Measurements from ENCODE around the gene WDFY2. TPM values are rescaled to one million over a fixed set of nuclear protein-coding genes. Genes with fewer than 3 reads are reported as not detected.

WDFY2 gene
- total and polyA plus RNA-seq, 2 experiments from 2014 or later, result 11.4 to 24.0 TPM

- TF ChIP-seq, protein P1, sequence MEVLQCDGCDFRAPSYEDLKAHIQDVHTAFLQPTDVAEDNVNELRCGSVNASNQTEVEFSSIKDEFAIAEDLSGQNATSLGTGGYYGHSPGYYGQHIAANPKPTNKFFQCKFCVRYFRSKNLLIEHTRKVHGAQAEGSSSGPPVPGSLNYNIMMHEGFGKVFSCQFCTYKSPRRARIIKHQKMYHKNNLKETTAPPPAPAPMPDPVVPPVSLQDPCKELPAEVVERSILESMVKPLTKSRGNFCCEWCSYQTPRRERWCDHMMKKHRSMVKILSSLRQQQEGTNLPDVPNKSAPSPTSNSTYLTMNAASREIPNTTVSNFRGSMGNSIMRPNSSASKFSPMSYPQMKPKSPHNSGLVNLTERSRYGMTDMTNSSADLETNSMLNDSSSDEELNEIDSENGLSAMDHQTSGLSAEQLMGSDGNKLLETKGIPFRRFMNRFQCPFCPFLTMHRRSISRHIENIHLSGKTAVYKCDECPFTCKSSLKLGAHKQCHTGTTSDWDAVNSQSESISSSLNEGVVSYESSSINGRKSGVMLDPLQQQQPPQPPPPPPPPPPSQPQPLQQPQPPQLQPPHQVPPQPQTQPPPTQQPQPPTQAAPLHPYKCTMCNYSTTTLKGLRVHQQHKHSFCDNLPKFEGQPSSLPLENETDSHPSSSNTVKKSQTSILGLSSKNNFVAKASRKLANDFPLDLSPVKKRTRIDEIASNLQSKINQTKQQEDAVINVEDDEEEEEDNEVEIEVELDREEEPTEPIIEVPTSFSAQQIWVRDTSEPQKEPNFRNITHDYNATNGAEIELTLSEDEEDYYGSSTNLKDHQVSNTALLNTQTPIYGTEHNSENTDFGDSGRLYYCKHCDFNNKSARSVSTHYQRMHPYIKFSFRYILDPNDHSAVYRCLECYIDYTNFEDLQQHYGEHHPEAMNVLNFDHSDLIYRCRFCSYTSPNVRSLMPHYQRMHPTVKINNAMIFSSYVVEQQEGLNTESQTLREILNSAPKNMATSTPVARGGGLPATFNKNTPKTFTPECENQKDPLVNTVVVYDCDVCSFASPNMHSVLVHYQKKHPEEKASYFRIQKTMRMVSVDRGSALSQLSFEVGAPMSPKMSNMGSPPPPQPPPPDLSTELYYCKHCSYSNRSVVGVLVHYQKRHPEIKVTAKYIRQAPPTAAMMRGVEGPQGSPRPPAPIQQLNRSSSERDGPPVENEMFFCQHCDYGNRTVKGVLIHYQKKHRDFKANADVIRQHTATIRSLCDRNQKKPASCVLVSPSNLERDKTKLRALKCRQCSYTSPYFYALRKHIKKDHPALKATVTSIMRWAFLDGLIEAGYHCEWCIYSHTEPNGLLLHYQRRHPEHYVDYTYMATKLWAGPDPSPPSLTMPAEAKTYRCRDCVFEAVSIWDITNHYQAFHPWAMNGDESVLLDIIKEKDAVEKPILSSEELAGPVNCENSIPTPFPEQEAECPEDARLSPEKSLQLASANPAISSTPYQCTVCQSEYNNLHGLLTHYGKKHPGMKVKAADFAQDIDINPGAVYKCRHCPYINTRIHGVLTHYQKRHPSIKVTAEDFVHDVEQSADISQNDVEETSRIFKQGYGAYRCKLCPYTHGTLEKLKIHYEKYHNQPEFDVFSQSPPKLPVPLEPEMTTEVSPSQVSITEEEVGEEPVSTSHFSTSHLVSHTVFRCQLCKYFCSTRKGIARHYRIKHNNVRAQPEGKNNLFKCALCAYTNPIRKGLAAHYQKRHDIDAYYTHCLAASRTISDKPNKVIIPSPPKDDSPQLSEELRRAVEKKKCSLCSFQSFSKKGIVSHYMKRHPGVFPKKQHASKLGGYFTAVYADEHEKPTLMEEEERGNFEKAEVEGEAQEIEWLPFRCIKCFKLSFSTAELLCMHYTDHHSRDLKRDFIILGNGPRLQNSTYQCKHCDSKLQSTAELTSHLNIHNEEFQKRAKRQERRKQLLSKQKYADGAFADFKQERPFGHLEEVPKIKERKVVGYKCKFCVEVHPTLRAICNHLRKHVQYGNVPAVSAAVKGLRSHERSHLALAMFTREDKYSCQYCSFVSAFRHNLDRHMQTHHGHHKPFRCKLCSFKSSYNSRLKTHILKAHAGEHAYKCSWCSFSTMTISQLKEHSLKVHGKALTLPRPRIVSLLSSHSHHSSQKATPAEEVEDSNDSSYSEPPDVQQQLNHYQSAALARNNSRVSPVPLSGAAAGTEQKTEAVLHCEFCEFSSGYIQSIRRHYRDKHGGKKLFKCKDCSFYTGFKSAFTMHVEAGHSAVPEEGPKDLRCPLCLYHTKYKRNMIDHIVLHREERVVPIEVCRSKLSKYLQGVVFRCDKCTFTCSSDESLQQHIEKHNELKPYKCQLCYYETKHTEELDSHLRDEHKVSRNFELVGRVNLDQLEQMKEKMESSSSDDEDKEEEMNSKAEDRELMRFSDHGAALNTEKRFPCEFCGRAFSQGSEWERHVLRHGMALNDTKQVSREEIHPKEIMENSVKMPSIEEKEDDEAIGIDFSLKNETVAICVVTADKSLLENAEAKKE (CRISPR knock-in tag; IDR thresholded peaks at IDR 0.05), result no peak
- TF ChIP-seq ZNF114 (CRISPR knock-in tag; IDR thresholded peaks at IDR 0.05) (no peak), EZH2 (IDR thresholded peaks at IDR 0.05; ENCODE audit: low read depth, unreplicated experiment) (no peak)
These were observed 176.3 kb downstream of the WDFY2 start (continued) for GRCh38 chr13:51760592-51760991.

GRCh38 chr13:51761643-51762350 is 177.5 kb downstream of the WDFY2 start:
- H3F3A ChIP-seq (replicated peaks; ENCODE audit: low read depth), result peaks cover 3% of the 10 kb centered on the region; the same call in 1 of the 2 replicates
- no peaks in the 10 kb centered on the region for H3K79me2 ChIP-seq (replicated peaks; ENCODE audit: insufficient read depth)
- DNase-seq (ENCODE audit: low spot score) (no peak), ATAC-seq (no peak)
- H3K36me3 ChIP-seq (ENCODE audit: insufficient read depth), result peaks cover 24% of the 10 kb centered on the region
- no peaks in the 10 kb centered on the region for H3K9me3 Mint-ChIP-seq
- peaks cover 49% of the 10 kb centered on the region for H3K36me3 Mint-ChIP-seq (ENCODE audit: low read depth)
- no peak overlapping the region for H3K4me3 ChIP-seq
- H3K4me3 Mint-ChIP-seq, result no peak overlapping the region
- 0 out of 2 replicates have a peak overlapping the region, but pooled peaks have one; percentile 63 for H3K27ac Mint-ChIP-seq
- no peak overlapping the region for H2AFZ ChIP-seq
- peaks cover 3% of the 10 kb centered on the region for H3K27me3 Mint-ChIP-seq (ENCODE audit: insufficient read depth, low read depth, poor library complexity)
- no peaks in the 10 kb centered on the region for H3K9me2 ChIP-seq (ENCODE audit: insufficient read depth)
- H3K27ac ChIP-seq (ENCODE audit: low read depth), result 0 out of 2 replicates have a peak overlapping the region, but pooled peaks have one; percentile 32
- H3K4me2 ChIP-seq, result no peak overlapping the region
- peaks cover 5% of the 10 kb centered on the region; the same call in 1 of the 3 replicates for H3K4me1 Mint-ChIP-seq
- no peaks in the 10 kb centered on the region for H3K4me1 ChIP-seq (ENCODE audit: insufficient read depth)
- H4K20me1 ChIP-seq (replicated peaks; ENCODE audit: insufficient read depth), result no peaks in the 10 kb centered on the region; the same call in none of the 2 replicates
- no peaks in the 10 kb centered on the region for H3K27me3 ChIP-seq (ENCODE audit: insufficient read depth)
- TF ChIP-seq ZNF114 (CRISPR knock-in tag; IDR thresholded peaks at IDR 0.05) (no peak), EZH2 (IDR thresholded peaks at IDR 0.05; ENCODE audit: low read depth, unreplicated experiment) (no peak), EZH2phosphoT487 (IDR thresholded peaks at IDR 0.05; ENCODE audit: unreplicated experiment) (no peak), REST (IDR thresholded peaks at IDR 0.05; ENCODE audit: unreplicated experiment) (no peak)
